SIG-M5 (cell line): ENCODE measurements around the gene PLEKHA8.
"Not testable (repeated sequence)": the region's sequence is repeated elsewhere in the genome, so short reads cannot be mapped to it uniquely, and the experiment has no call there.

Experiments used
- DNase-seq: peaks from one replicate; lab custom pipeline; 2025; lab: John Stamatoyannopoulos, UW

The PLEKHA8 gene

DNA sequence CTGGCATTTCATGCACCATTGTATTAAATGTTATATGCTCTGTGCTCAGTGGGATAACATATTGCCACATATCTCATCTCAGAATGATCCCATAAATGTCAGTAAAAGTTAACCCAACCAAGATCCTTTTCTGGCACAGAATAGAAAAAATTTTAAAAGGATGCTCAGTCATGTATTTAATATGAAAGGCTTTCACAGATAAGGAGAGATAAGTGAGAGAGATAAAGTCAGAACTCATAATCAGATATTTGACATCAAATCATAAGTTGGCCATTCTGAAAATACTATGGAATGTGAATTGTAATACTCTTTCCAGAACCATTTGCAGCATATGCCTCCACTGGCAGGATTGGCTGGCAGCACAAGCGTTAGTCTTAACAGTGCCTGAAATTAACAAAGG lies 38.5 kb downstream of the PLEKHA8 start:
- no peak for DNase-seq

- no peak for DNase-seq
Observed at GRCh38 chr7:30068117-30068516, 39.9 kb downstream of the PLEKHA8 start.

DNA sequence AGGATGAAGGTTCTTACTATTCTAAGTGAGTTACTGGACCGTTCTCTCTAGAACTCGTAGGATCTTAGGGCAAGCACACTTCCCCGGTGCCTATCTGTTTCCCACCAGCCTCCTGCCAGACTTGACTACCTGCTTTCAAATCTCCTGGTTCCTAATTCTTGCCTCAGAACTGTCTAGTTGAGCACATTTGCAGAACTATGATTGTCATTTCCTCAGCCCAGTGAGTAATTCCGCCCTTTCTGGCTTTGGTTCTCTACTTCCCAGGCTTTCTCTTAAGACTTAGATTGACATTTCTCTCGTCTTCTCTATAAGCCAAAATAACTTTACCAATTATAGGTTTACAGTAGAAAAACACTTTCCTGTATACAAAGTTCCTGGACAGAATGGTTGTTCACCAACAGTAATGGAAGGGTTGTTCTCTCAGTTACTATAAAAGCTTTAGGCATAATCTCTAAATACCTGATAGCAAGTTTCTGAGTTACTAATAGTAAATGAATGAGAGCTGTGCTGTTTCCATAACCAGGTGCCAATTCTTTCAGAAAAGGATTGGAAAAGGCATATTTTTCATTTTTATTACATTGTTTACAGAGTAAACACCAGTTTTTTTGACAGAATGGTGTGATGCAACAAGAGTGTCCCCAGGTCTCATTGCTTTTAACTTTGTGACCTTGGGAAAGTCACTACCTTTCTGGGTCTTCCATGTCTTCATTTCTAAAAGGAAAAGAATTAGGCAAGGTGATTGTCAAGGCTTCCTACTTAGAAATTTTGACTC lies 41.1 kb downstream of the PLEKHA8 start:
- DNase-seq: no peak

DNA sequence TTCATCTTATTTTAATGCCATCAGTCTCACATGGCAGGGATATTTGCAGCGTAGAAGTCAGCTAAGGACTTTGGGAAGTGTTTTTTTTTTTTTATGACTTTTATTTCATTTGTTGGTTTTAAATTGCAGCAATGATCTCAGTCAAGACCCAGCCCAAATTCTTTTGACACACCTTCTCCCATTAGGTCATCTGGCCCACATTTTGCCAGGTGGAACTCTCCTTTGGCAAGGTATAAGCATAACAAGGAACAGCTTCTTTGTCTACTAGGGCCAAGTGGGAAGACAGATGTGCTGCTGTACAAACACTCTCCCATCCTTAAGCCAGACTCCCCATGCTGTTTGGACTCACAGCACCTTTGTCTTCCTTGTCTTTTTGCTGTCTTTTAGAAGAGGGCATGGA lies 41.8 kb downstream of the PLEKHA8 start:
- no peak for DNase-seq

DNA sequence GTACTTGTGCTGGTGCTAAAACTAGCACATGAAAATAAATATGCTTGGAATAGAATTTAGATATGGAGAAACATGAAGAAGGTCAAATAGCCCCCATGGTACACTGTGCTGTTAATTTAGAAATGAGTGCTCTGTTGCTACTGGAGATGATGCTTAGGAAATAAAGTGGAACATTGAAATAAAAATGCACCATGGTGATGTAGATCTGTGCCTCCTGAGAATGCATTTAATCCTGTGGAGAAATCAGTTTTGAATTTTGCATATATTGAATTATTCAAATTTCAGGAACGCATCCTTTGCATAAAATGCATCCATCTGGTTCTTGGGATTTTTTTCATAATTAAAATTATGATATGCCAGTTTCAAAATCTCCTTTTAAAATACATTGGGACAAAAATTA lies 44.5 kb downstream of the PLEKHA8 start:
- no peak for DNase-seq

DNA sequence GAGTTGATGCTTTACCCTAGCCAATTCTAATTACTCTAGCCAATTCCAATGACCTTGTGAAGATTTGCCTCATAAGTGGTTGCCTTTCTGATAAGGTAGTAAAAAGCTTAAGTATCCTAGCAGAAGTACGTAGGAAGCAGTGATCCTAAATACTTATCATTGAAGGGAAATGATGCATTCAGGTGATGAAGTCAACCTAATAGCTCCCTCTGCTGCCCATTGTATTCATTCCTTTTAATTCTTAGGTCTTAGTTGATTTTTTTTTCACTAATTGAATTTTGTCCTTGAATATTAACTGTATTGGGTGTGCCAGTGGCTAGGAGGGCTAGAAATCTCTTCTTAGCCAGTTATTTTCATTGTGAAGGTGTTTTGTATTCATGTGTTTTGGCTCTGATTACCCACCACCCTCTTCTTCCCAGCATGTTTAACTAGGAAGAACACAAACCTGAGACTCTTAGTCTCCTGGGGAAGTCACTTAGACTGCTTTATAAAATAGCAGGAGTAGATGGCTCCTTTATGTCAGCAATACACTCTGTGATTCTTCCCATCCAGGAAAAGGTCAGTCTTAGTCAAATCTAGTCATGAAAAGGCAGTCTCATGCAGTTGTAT lies 46.3 kb downstream of the PLEKHA8 start:
- no peak for DNase-seq

DNA sequence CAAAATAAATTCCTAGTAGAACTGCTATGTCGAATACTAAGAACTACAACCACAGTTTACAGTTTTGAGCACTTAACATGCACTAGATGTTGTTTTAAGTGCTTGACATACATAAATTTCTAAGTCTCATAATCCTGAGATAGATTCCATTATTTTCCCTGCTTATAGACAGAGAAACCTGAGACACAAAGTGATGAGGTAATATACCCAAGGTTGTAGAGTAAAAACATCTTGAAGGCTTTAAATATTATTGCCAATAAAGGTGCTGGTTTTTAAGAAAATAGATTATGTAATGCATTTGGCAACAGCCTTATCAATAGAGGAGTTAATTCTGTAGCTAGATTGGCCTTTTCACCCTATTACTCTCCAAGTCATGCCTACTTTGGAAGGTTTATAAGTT lies 48.2 kb downstream of the PLEKHA8 start:
- no peak for DNase-seq

GRCh38 chr7:30078280-30078679 lies 50.1 kb downstream of the PLEKHA8 start:
- no peak for DNase-seq

DNA sequence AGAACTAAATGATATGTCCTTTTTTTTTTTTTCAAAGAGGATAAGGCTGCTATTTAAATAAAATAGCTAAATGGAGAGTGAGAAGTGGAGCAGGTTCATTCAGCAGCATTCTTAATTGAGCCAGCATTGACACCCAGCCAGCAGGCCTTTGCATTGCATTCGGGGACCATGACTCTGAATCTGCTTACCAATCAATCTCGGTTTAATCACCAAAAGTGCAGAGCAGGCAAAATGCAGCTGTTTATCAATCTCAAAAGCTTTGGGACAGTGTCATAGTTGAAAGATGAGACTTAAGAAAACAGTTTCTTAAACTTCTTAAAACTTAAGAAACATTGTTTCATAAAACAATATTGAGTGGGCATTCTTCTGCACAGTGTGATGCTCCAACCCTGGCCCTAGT lies 51.7 kb downstream of the PLEKHA8 start:
- no peak for DNase-seq

DNA sequence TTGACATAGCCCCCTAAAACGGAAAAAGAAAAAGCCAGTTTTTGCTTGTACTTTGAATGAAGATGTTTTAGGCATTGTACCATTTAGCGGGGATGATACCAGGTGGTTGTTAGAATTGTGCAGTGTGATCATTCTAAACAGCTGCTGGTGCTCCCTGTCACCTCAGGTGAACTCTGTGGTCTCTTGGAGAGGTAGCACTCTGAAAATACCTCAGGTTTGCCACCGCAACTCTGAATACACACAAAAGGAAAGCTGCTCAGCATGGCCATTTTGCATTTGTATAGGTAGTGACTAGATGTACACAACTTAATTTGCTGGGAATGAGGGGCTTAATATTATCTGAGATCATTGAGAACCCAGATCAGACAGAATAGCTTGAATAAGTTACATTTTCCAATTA lies 52.6 kb downstream of the PLEKHA8 start:
- DNase-seq: no peak

GRCh38 chr7:30082686-30083085 lies 54.5 kb downstream of the PLEKHA8 start:
- DNase-seq: no peak

DNA sequence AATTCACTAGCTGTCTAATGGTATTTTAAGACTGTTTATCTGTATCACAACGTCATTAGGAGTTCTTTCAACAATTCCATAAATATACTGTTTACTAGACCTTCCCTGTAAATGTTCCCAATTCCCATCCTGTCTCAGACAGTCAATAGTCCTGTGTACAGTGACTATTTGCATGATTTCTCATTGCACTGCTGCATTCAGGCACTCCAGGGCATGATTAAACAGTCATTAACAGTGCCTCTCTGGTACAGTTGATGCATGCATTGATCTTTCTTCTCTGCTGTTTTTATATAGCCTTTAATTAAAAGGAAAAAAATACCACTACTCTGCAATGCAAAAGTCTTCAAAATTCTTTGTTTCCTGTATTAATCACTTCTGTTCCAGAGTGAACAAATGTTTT lies 55.1 kb downstream of the PLEKHA8 start:
- no peak for DNase-seq

- no peak for DNase-seq
Observed at GRCh38 chr7:30084212-30084611, 56.0 kb downstream of the PLEKHA8 start.

- no peak for DNase-seq
Observed at GRCh38 chr7:30086529-30086928, 58.3 kb downstream of the PLEKHA8 start.

DNA sequence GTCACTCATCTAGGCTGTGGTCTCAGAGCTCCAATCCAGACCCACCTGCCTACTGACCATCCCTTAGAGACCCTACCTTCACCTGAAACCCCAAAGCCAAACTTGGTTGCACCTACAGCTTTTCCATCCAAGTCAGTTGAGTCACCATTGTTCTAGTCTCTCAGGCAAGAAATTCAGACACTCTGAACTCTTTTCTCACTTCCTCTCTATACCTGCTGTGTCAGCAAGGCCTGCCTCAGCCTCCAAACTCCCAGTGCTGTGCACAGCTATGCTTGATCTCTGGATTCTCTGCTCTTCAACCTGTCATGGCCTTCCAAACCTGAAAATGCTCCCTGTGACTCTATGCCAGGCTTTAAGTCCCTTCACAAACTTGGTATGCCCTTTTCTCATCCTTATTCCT lies 59.2 kb downstream of the PLEKHA8 start:
- no peak for DNase-seq

GRCh38 chr7:30088362-30088761 lies 60.1 kb downstream of the PLEKHA8 start:
- no peak for DNase-seq

DNA sequence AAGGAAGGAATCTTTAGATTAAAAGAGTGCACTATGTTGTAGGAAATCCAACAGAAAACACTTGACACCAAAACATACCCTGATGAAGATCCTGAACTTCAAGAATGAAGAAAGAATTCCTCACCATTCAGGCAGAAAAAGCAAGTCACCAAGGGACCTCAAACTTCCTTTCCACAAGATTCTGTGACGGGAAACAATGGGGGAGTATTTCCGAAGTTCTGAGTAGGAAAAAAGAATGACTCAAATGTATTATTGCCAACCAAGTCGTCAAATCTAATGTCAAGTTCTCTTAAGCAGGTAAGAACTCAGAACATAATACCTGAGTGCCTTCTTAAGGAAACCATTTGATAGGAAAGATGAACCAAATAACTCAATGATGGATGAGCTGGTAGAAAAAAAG lies 61.9 kb downstream of the PLEKHA8 start:
- DNase-seq: no peak

GRCh38 chr7:30091491-30091912 lies 63.3 kb downstream of the PLEKHA8 start:
- no peak for DNase-seq

DNA sequence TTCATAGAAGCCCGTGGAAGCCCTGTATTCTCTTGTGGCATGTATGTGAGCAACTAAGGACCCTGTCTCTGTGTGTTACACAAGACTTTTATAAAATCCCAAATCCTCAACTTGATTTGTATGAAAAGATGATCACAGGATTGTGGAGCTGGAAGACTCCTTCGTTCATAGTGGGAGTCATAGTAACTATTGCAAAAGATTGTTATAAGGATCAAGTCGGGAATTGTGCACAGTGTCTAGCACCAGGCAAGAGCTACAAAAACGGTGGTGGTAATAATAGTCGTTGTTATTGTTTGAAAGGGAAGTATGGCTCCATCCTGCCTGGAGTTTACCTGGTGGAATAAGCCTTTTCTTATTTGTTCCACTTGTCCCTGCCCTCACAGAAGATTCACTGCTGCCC lies 63.8 kb downstream of the PLEKHA8 start:
- no peak for DNase-seq

GRCh38 chr7:30093420-30093952 lies 65.3 kb downstream of the PLEKHA8 start:
- no peak for DNase-seq

DNA sequence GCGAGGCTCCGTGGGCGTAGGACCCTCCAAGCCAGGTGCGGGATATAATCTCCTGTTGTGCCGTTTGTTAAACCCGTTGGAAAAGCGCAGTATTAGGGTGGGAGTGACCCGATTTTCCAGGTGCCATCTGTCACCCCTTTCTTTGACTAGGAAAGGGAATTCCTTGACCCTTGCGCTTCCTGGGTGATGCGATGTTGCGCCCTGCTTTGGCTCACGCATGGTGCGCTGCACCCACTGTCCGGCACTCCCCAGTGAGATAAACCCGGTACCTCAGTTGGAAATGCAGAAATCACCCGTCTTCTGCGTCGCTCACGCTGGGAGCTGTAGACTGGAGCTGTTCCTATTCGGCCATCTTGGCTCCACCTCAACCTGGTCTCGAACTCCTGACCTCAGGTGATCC lies 70.4 kb downstream of the PLEKHA8 start:
- not testable (repeated sequence) for DNase-seq

GRCh38 chr7:30102281-30102680 lies 74.1 kb downstream of the PLEKHA8 start:
- no peak for DNase-seq

GRCh38 chr7:30104157-30104556 lies 75.9 kb downstream of the PLEKHA8 start:
- DNase-seq: no peak
